ENCODE results near the gene FAM187B.
"Not testable (repeated sequence)": the region's sequence is repeated elsewhere in the genome, so short reads cannot be mapped to it uniquely, and the experiment has no call there.

The FAM187B gene

GRCh38 chr19:35262101-35262761, 33.7 kb upstream of the FAM187B start:
- DNase-seq (ENCODE audit: low read depth, low spot score): peak; percentile 53

DNA sequence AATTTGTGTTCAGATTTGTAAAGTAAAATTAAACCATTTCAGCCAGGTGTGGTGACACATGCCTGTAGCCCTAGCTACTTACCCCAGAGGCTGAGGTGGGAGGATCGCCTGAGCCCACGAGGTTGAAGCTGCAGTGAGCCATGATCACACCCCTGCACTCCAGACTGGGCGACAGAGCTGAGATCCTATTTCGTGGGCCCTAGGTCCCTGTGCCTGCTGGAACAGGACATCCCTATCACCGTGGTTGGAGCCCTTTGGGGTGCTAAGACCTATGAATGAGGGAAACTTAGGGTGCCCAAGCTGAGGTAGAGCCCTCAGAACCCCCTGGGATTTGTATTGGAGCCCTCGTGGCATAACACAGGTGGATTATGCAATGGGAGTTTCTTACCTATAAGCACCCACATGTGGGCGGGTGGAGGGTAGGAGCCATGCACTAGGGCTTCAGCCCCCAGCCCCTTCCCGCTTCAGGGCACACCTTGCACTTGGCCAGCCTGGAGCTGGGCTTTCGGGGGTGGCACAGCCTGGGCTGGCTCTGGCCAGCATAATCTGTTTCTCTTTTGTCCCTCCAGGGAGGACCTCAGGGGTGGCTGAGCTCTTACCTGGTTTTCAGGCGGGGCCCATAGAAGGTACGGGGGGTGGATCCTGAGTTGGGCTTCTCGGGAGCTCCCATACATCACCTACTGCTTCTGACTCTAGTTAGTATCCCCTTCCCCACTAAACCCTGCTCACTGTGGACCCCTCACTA, 33.0 kb upstream of the FAM187B start:
- no peak for DNase-seq (ENCODE audit: low read depth, low spot score)

GRCh38 chr19:35260694-35261304, 32.3 kb upstream of the FAM187B start:
- DNase-seq (ENCODE audit: low read depth, low spot score): no peak

DNA sequence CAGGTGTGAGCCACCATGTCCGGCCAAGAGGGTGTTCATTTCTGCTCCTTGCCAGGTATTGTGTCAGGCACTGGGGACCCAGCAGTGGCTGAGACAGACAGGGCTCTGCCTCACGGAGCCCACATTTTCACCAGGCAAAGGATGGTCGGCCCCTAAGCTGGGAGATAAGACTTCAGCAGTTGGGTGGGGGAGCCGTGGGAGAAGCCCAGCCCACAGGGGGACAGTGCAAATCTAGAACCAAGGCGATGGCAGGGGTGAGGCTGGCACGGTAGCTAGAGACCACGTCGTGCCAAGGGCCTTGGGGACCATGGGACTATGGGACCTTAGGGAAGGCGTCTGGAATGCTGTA, 28.5 kb upstream of the FAM187B start:
- no peak for DNase-seq (ENCODE audit: low read depth, low spot score)

DNA sequence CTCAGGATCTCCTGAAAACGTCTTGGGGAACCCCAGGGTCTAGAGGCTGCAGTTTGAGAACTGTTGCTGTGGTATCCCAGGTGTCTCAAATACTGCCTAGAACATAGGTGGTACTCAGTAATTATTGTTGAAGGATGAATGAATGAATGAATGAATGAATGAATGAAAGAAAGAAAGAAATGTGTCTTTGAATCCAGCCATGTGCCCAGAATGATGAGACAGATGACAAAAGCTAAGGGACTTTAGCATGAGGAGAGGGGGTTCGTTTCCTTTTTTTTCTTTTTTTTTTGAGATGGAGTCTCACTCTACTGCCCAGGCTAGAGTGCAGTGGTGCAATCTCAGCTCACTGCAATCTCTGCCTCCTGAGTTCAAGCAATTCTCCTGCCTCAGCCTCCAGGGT, 28.0 kb upstream of the FAM187B start:
- no peak for DNase-seq (ENCODE audit: low read depth, low spot score)

- DNase-seq (ENCODE audit: low read depth, low spot score): no peak
These were observed 26.1 kb upstream of the FAM187B start for GRCh38 chr19:35254341-35255297.

DNA sequence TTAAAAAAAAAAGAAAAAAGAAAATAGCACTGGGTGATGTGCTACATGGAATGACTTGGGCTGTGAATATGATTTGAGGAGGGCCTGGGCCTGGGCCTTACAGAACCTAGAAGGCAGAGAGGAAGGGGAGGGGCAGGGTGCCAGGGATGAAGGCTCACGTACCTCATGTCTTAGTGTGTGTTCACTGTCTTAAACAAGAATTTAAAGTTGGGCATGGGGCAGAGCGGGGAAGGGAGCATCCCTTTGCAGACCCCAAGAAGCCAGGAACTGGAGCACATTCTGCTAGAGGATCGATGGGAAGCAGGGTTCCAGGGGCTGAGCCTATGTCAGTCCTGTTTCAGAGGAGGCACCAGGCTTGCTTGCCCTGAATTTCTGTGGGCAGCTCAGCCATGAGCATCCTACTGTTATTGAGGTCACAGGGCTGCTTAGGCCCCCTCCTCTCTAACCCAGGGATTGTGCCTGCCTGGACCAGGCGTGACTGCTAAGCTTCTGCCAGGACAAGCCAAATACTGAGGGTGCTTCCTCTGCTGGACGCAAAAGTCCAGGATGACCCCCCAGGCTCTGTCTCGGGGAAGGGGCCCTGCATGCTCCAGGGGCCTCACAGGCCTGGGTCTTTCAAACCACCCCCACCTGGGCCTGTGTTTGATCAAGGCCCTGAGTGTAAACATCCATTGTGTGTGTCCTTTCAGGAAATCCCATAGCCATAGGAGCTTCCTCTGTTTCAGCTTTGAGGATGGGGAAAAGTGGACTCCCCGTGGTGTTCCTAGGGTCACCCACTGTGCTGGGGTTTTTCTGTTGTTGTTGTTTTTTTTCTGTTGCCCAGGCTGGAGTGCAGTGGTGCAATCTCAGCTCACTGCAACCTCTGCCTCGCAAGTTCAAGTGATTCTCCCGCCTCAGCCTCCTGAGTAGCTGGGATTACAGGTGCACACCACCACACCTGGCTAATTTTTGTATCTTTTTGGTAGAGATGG, 25.1 kb upstream of the FAM187B start:
- DNase-seq (ENCODE audit: low read depth, low spot score): no peak

GRCh38 chr19:35251456-35251855, 22.9 kb upstream of the FAM187B start:
- DNase-seq (ENCODE audit: low read depth, low spot score): no peak

GRCh38 chr19:35249848-35250711, 21.5 kb upstream of the FAM187B start:
- DNase-seq (ENCODE audit: low read depth, low spot score): no peak

GRCh38 chr19:35249146-35249847, 20.8 kb upstream of the FAM187B start:
- no peak for DNase-seq (ENCODE audit: low read depth, low spot score)

- DNase-seq (ENCODE audit: low read depth, low spot score): no peak
These were observed 20.0 kb upstream of the FAM187B start, which contains the start of gene LSR for GRCh38 chr19:35248310-35249145. TSS of gene LSR (plus strand) at chr19:35249002. CDS start at chr19:35249023, 21 bp downstream.

DNA sequence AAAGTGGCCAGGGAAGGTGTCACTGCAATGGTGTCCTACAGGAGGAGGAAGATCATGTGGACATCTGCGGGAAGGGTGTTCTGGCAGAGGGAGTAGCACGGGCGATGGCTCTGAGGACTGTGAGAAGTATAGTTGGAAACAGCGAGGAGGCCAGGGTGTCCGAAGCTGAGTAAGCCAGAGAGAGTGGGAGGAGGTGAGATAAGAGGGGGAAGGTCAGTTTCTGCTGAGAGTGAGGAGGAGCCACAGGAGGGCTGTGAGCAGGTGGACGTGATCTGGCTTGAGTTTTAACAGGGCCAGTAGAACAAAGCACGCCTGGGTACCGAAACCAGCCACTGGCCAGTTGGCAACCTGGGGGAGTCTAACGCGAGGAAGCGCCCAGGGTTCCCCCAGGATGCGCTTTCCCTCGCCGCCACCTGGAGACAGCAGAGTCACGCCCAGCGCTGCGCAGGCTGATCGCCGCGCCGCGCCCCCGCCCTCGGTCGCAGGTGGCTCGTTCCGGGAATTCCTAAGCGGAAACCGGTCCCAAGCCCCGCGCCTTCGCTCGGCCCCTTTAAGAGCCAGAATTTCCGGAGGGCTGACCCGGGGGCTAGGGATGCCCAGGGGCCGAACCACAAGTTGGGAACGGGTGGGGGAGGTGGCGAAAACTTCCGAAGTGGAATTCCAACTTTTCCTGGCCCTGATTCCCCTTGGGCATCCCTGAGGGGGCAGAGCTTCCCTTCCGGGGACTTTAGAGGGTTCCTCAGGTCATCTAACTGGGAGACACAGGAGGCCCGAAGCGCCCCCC, 19.2 kb upstream of the FAM187B start:
- DNase-seq (ENCODE audit: low read depth, low spot score): no peak

DNA sequence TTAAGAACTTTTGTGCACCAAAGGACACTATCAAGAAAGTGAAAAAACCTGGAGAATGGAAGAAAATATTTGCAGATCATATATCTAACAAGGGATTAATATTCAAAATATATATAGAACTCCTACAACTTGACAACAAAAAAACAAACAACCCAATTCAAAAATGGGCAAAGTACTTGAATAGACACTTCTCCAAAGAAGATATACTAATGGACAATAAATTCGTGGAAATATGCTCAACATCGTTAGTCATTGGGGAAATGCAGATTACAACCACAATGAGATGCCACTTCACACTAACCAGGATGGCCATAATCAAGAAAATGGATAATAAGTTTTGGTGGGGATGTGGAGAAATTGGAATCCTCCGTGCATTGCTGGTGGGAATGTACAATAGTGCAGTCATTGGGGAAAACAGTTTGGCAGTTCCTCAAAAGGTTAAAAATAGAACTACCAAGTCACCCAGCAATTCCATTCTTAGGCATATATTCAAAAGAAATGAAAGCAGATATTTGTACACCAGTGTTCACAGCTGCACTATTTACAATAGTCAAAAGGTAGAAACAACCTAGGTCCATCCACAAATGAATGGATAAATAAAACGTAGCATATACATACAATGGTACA, 18.0 kb upstream of the FAM187B start:
- DNase-seq (ENCODE audit: low read depth, low spot score): no peak

GRCh38 chr19:35241417-35241816, 12.9 kb upstream of the FAM187B start:
- no peak for DNase-seq (ENCODE audit: low read depth, low spot score)

DNA sequence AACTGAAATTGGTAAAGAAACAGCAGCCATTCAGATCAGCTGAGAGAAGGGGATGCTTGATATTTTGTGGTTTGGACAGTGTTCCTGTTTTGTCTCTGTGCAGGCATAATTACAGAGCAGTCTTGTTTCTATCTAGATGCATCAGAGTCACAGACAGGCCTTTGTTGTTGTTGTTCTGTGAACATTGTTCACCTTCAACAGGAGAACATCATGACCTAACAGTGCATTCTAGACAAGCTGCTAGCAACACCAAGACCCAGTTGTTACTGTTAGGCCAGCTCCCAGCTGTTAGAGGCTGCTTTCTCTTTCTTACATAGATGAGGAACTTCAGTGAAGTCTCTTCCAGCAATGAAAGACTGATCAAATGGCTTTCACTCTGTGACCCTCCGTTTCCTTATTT, 11.8 kb upstream of the FAM187B start:
- no peak for DNase-seq (ENCODE audit: low read depth, low spot score)

GRCh38 chr19:35239597-35239996, 11.1 kb upstream of the FAM187B start:
- DNase-seq (ENCODE audit: low read depth, low spot score): not testable (repeated sequence)
